Measurements from ENCODE around the gene CCDC90B.
"Not testable (repeated sequence)": the region's sequence is repeated elsewhere in the genome, so short reads cannot be mapped to it uniquely, and the experiment has no call there.

CCDC90B gene

GRCh38 chr11:83311701-83312100 lies 25.5 kb upstream of the CCDC90B start:
- no peak for ATAC-seq
- TF ChIP-seq CSDC2 (CRISPR knock-in tag; IDR thresholded peaks at IDR 0.05) = no peak
- no peak for TF ChIP-seq POU6F1 (CRISPR knock-in tag; IDR thresholded peaks at IDR 0.05; ENCODE audit: borderline replicate concordance, low read depth)
- no peak for TF ChIP-seq RARB (CRISPR knock-in tag; IDR thresholded peaks at IDR 0.05)
- TF ChIP-seq ZFP3 (CRISPR knock-in tag; IDR thresholded peaks at IDR 0.05) = no peak
- TF ChIP-seq ZFP30 (CRISPR knock-in tag; IDR thresholded peaks at IDR 0.05) = no peak
- TF ChIP-seq, protein P1, sequence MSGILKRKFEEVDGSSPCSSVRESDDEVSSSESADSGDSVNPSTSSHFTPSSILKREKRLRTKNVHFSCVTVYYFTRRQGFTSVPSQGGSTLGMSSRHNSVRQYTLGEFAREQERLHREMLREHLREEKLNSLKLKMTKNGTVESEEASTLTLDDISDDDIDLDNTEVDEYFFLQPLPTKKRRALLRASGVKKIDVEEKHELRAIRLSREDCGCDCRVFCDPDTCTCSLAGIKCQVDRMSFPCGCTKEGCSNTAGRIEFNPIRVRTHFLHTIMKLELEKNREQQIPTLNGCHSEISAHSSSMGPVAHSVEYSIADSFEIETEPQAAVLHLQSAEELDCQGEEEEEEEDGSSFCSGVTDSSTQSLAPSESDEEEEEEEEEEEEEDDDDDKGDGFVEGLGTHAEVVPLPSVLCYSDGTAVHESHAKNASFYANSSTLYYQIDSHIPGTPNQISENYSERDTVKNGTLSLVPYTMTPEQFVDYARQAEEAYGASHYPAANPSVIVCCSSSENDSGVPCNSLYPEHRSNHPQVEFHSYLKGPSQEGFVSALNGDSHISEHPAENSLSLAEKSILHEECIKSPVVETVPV (CRISPR knock-in tag; IDR thresholded peaks at IDR 0.05) = no peak
- TF ChIP-seq TOX (CRISPR knock-in tag; IDR thresholded peaks at IDR 0.05; ENCODE audit: borderline replicate concordance) = no peak
- TF ChIP-seq, protein P2, sequence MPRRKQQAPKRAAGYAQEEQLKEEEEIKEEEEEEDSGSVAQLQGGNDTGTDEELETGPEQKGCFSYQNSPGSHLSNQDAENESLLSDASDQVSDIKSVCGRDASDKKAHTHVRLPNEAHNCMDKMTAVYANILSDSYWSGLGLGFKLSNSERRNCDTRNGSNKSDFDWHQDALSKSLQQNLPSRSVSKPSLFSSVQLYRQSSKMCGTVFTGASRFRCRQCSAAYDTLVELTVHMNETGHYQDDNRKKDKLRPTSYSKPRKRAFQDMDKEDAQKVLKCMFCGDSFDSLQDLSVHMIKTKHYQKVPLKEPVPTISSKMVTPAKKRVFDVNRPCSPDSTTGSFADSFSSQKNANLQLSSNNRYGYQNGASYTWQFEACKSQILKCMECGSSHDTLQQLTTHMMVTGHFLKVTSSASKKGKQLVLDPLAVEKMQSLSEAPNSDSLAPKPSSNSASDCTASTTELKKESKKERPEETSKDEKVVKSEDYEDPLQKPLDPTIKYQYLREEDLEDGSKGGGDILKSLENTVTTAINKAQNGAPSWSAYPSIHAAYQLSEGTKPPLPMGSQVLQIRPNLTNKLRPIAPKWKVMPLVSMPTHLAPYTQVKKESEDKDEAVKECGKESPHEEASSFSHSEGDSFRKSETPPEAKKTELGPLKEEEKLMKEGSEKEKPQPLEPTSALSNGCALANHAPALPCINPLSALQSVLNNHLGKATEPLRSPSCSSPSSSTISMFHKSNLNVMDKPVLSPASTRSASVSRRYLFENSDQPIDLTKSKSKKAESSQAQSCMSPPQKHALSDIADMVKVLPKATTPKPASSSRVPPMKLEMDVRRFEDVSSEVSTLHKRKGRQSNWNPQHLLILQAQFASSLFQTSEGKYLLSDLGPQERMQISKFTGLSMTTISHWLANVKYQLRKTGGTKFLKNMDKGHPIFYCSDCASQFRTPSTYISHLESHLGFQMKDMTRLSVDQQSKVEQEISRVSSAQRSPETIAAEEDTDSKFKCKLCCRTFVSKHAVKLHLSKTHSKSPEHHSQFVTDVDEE (CRISPR knock-in tag; IDR thresholded peaks at IDR 0.05) = no peak
- no peak for TF ChIP-seq CREB5 (CRISPR knock-in tag; IDR thresholded peaks at IDR 0.05; ENCODE audit: low read depth)
- no peak for TF ChIP-seq PPARA (CRISPR knock-in tag; IDR thresholded peaks at IDR 0.05; ENCODE audit: borderline replicate concordance)
- TF ChIP-seq PATZ1 (CRISPR knock-in tag; IDR thresholded peaks at IDR 0.05; ENCODE audit: borderline replicate concordance) = no peak
- no peak for TF ChIP-seq ZNF70 (CRISPR knock-in tag; IDR thresholded peaks at IDR 0.05)
- TF ChIP-seq GLIS3 (CRISPR knock-in tag; IDR thresholded peaks at IDR 0.05) = no peak
- no peak for TF ChIP-seq OSR1 (CRISPR knock-in tag; IDR thresholded peaks at IDR 0.05)
- TF ChIP-seq ESRRG (CRISPR knock-in tag; IDR thresholded peaks at IDR 0.05) = no peak
- TF ChIP-seq BACH2 (CRISPR knock-in tag; IDR thresholded peaks at IDR 0.05; ENCODE audit: borderline replicate concordance) = no peak
- no peak for TF ChIP-seq TCF4 (CRISPR knock-in tag; IDR thresholded peaks at IDR 0.05; ENCODE audit: borderline replicate concordance)

GRCh38 chr11:83310718-83311117 lies 24.6 kb upstream of the CCDC90B start:
- no peak for ATAC-seq
- TF ChIP-seq TCF4 (CRISPR knock-in tag; IDR thresholded peaks at IDR 0.05; ENCODE audit: borderline replicate concordance) (no peak), ESRRG (CRISPR knock-in tag; IDR thresholded peaks at IDR 0.05) (no peak), ZC3H10 (CRISPR knock-in tag; IDR thresholded peaks at IDR 0.05) (no peak)
- TF ChIP-seq, protein P1 (CRISPR knock-in tag; IDR thresholded peaks at IDR 0.05) = no peak
- TF ChIP-seq, protein P2 (CRISPR knock-in tag; IDR thresholded peaks at IDR 0.05) = no peak

GRCh38 chr11:83308536-83308935 lies 22.4 kb upstream of the CCDC90B start:
- not testable (repeated sequence) for ATAC-seq
